ENCODE results near the gene C14orf132. TPM values are rescaled to one million over a fixed set of nuclear protein-coding genes. Genes with fewer than 3 reads are reported as not detected.

C14orf132 gene
- total and polyA plus RNA-seq, 4 experiments from 2014 or later, result 1.2 to 20.6 (median 9.7) TPM

- H3K27ac ChIP-seq (ENCODE audit: low read depth, low read length), result no peak overlapping the region
- H3K36me3 ChIP-seq (ENCODE audit: insufficient read depth, low read length), result no peaks in the 10 kb centered on the region
- Mint-ChIP-seq H3K36me3 (no peaks in the 10 kb centered on the region), H3K4me1 (peaks cover 0 to 6% (median 0%) of the 10 kb centered on the region in 4 donors), H3K27ac (no peak overlapping the region), H3K27me3 (no peaks in the 10 kb centered on the region), H3K9me3 (no peaks in the 10 kb centered on the region), H3K4me3 (no peak overlapping the region)
- intact Hi-C loops (cut with micrococcal nuclease), result no loop called here
- H3K27me3 ChIP-seq (ENCODE audit: insufficient read depth, low read length), result no peaks in the 10 kb centered on the region
- POLR2A ChIA-PET (ENCODE audit: partially characterized antibody), result no interaction called here
- H3K4me1 ChIP-seq (ENCODE audit: insufficient read depth, low read length), result no peaks in the 10 kb centered on the region
- no peak overlapping the region for H3K4me3 ChIP-seq (ENCODE audit: low read length in 2 of 2)
- CTCF ChIA-PET (ENCODE audit: partially characterized antibody), result no interaction called here
- no peak for DNase-seq
- H3K9me3 ChIP-seq (ENCODE audit: control insufficient read depth in 1 of 2, low read length in 2 of 2), result no peaks in the 10 kb centered on the region
These were observed 56.7 kb downstream of the C14orf132 start for GRCh38 chr14:96095581-96096476.

DNA sequence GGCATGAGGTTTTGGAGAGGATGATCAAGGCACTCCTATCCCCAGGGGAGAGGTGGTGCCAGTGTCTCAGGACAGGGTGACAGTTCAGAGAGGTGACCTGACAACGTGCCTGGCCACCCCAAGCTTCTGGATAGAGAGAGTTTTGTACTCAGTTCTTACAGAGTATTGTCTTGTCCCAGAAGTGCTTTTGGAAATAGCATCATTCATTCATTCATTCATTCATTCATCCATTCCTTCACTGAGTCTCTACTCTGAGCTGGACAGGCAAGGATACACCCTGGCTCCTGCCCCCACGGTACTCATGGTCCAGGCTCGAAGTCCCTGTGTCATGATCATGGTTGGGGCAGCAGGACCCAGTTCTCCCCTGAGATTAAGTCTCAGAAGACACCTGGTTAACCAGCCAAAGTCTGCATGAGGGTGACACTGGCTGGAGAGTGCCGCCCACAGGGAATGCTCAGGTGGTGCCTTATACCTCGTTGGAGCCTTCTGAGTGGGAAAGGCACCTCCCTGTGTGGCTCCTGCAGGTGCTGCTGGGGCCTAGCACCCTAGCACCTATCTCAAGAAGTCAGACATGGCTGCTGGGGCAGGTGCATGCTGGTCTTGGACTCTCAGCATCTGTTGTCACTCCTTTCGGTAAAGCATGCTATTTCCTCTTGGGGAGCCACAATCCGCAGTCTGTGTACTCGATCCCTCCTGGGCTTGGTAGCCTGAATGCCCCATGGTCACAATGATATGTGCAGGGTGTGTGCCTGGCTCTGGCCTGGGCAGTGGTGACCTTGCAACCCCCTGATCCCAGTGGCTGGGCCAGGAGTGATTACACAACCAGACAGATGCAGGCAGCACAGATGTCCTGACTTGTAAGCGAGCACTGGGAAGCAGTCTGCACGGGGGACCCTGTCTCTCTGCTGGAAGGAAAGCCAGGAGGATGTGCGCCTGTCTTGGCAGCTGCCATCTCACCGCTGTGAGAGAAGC is 57.8 kb downstream of the C14orf132 start:
- no peak overlapping the region for H3K27ac Mint-ChIP-seq
- H3K27me3 ChIP-seq (ENCODE audit: insufficient read depth, low read length), result no peaks in the 10 kb centered on the region
- H3K4me1 Mint-ChIP-seq, result peaks cover 0 to 6% (median 0%) of the 10 kb centered on the region in 4 donors
- H3K4me3 ChIP-seq (ENCODE audit: low read length in 2 of 2), result no peak overlapping the region
- no peaks in the 10 kb centered on the region for H3K36me3 Mint-ChIP-seq
- ChIA-PET POLR2A (ENCODE audit: partially characterized antibody) (no interaction called here), CTCF (ENCODE audit: partially characterized antibody) (interaction anchor here (6.8 kb wide), 1 partner anchor 178 kb away, joined by 114 read pairs; no protein-coding TSS in a partner anchor)
- H3K27me3 Mint-ChIP-seq, result no peaks in the 10 kb centered on the region
- H3K9me3 Mint-ChIP-seq, result no peaks in the 10 kb centered on the region
- H3K4me3 Mint-ChIP-seq, result no peak overlapping the region
- no peak for DNase-seq
- no peaks in the 10 kb centered on the region for H3K4me1 ChIP-seq (ENCODE audit: insufficient read depth, low read length)
- intact Hi-C loops (cut with micrococcal nuclease), result no loop called here
- H3K9me3 ChIP-seq (ENCODE audit: control insufficient read depth in 1 of 2, low read length in 2 of 2), result no peaks in the 10 kb centered on the region
- no peak overlapping the region for H3K27ac ChIP-seq (ENCODE audit: low read depth, low read length)
- H3K36me3 ChIP-seq (ENCODE audit: insufficient read depth, low read length), result no peaks in the 10 kb centered on the region

DNA sequence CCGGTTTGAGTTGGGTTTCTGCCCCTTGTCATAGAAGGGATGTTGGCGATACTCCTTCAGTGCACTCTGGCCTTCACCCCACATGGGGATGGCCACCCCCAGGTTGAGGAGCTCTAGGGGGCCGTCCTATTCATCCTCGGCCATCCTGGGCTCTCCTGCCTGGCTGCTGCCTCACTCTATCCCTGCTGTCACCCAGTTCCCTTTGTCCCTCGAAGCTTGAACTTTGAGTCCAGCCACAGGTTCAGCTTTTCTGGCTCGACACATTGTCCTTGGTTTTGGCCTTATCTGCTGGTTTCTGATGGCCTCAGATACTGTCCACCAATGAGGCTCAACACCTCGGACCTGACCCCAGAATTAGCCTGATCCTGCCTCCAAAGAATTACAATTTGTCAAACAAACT is 58.6 kb downstream of the C14orf132 start:
- H3K4me1 ChIP-seq (ENCODE audit: insufficient read depth, low read length), result no peaks in the 10 kb centered on the region
- H3K4me1 Mint-ChIP-seq, result peaks cover 0 to 6% (median 0%) of the 10 kb centered on the region in 4 donors
- H3K4me3 ChIP-seq (ENCODE audit: low read length in 2 of 2), result no peak overlapping the region
- H3K27me3 ChIP-seq (ENCODE audit: insufficient read depth, low read length), result no peaks in the 10 kb centered on the region
- H3K36me3 ChIP-seq (ENCODE audit: insufficient read depth, low read length), result no peaks in the 10 kb centered on the region
- no peak overlapping the region for H3K4me3 Mint-ChIP-seq
- H3K36me3 Mint-ChIP-seq, result no peaks in the 10 kb centered on the region
- no peak overlapping the region for H3K27ac ChIP-seq (ENCODE audit: low read depth, low read length)
- intact Hi-C loops (cut with micrococcal nuclease), result no loop called here
- H3K9me3 Mint-ChIP-seq, result no peaks in the 10 kb centered on the region
- H3K27ac Mint-ChIP-seq, result no peak overlapping the region
- CTCF ChIA-PET (ENCODE audit: partially characterized antibody), result interaction anchor here (1.5 to 6.8 kb wide), 2 partner anchors 86 to 177 kb away, joined by 6 to 114 read pairs; no protein-coding TSS in a partner anchor
- H3K27me3 Mint-ChIP-seq, result no peaks in the 10 kb centered on the region
- H3K9me3 ChIP-seq (ENCODE audit: control insufficient read depth in 1 of 2, low read length in 2 of 2), result no peaks in the 10 kb centered on the region
- POLR2A ChIA-PET (ENCODE audit: partially characterized antibody), result no interaction called here
- no peak for DNase-seq

DNA sequence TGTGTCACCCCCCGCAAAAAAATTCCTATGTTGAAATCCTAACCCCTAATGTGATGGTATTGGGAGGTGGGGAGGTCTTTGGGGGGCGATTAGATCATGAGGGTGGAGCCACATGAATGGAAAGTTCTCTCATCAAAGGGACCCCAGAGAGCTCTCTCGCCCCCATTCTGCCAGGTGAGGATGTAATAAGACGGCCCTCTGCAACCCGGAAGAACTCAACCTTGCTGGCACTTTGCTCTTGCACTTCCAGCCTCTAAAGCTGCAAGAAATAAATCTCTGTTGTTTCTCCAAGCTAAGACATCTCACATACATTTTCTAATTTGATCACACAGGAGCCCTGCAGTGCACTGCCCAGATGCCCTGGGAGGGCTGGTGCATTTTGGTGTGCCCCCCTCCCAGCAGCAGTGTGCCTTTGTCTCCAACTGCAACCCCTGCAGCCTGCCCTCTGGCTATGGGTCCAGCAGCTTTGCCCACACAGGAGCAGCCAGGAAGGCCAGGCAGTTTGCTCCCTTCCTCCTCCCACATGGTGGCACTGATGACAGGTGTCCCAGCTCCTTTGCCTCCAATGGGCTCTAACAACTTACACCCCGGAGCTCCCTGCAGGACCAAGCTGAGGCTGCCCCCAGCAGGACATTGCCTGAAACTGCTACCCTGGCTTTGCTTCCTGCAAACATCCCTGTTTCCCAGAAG is 59.3 kb downstream of the C14orf132 start:
- Mint-ChIP-seq H3K4me1 (peaks cover 0 to 6% (median 0%) of the 10 kb centered on the region in 4 donors), H3K36me3 (no peaks in the 10 kb centered on the region), H3K4me3 (no peak overlapping the region), H3K27me3 (no peaks in the 10 kb centered on the region), H3K9me3 (no peaks in the 10 kb centered on the region), H3K27ac (no peak overlapping the region)
- no peaks in the 10 kb centered on the region for H3K36me3 ChIP-seq (ENCODE audit: insufficient read depth, low read length)
- ChIA-PET CTCF (ENCODE audit: partially characterized antibody) (interaction anchor here (1.2 to 6.8 kb wide), 4 partner anchors 74 to 193 kb away, joined by 3 to 114 read pairs (median 4); no protein-coding TSS in a partner anchor), POLR2A (ENCODE audit: partially characterized antibody) (no interaction called here)
- H3K4me1 ChIP-seq (ENCODE audit: insufficient read depth, low read length), result no peaks in the 10 kb centered on the region
- intact Hi-C loops (cut with micrococcal nuclease), result no loop called here
- H3K27ac ChIP-seq (ENCODE audit: low read depth, low read length), result no peak overlapping the region
- no peak for DNase-seq
- H3K27me3 ChIP-seq (ENCODE audit: insufficient read depth, low read length), result no peaks in the 10 kb centered on the region
- no peak overlapping the region for H3K4me3 ChIP-seq (ENCODE audit: low read length in 2 of 2)
- no peaks in the 10 kb centered on the region for H3K9me3 ChIP-seq (ENCODE audit: control insufficient read depth in 1 of 2, low read length in 2 of 2)

GRCh38 chr14:96098999-96099335 is 59.8 kb downstream of the C14orf132 start:
- Mint-ChIP-seq H3K27ac (no peak overlapping the region), H3K27me3 (no peaks in the 10 kb centered on the region), H3K9me3 (no peaks in the 10 kb centered on the region), H3K4me1 (peaks cover 0 to 6% (median 0%) of the 10 kb centered on the region in 4 donors), H3K36me3 (no peaks in the 10 kb centered on the region), H3K4me3 (no peak overlapping the region)
- intact Hi-C loops (cut with micrococcal nuclease), result no loop called here
- Histone ChIP-seq H3K36me3 (ENCODE audit: insufficient read depth, low read length) (no peaks in the 10 kb centered on the region), H3K9me3 (ENCODE audit: control insufficient read depth in 1 of 2, low read length in 2 of 2) (no peaks in the 10 kb centered on the region), H3K27ac (ENCODE audit: low read depth, low read length) (no peak overlapping the region), H3K4me3 (ENCODE audit: low read length in 2 of 2) (no peak overlapping the region), H3K27me3 (ENCODE audit: insufficient read depth, low read length) (no peaks in the 10 kb centered on the region), H3K4me1 (ENCODE audit: insufficient read depth, low read length) (no peaks in the 10 kb centered on the region)
- POLR2A ChIA-PET (ENCODE audit: partially characterized antibody), result no interaction called here
- CTCF ChIA-PET (ENCODE audit: partially characterized antibody), result interaction anchor here (1.2 to 6.8 kb wide), 4 partner anchors 74 to 193 kb away, joined by 3 to 114 read pairs (median 4); no protein-coding TSS in a partner anchor
- DNase-seq, result no peak

DNA sequence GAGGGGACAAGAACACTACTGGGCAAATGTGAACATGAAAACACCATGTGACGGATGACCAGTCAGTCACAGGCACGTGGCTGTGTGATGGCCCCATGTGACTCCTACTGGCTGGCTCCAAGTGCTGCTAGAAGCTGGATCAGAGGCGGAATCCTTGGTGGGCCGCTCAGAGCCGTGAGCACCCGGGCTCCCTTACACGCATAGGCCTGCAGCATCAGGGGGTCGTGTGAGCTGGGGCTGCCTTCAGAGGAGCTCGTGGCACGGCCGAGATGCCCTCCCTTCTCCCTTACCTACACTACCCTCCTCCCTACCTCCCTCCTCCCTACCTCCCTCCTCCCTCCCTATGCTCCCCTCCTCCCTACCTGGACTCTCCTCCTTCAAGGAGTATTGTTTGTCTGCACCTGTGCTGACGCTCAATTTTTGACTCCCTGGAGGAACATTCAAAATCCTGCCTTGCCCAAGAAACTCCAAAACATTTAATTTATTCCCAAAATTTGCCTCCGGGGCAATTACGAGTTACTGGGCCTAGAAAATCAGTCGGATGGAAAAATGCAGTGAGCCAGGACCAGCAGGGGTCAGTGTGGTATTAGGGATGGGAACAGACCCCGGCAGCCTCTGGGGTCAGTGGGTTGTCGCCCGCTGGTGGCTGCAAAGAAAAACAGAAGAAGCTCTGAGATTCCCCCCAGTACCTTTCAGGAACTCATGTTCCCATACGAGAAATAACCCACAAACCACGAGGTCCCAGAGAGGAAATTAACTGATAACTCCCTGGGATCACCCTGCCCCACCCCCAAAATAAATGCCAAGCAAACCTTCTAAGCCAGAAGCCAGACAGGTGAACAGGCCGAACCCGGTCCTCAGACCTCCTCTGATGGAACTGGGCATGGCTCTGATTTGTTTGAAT is 61.3 kb downstream of the C14orf132 start:
- Histone ChIP-seq H3K27me3 (ENCODE audit: insufficient read depth, low read length) (no peaks in the 10 kb centered on the region), H3K36me3 (ENCODE audit: insufficient read depth, low read length) (no peaks in the 10 kb centered on the region), H3K9me3 (ENCODE audit: control insufficient read depth in 1 of 2, low read length in 2 of 2) (no peaks in the 10 kb centered on the region), H3K4me3 (ENCODE audit: low read length in 2 of 2) (no peak overlapping the region), H3K27ac (ENCODE audit: low read depth, low read length) (no peak overlapping the region), H3K4me1 (ENCODE audit: insufficient read depth, low read length) (no peaks in the 10 kb centered on the region)
- Mint-ChIP-seq H3K36me3 (no peaks in the 10 kb centered on the region), H3K27me3 (no peaks in the 10 kb centered on the region), H3K4me1 (peaks cover 0 to 6% (median 0%) of the 10 kb centered on the region in 4 donors), H3K27ac (peak overlapping the region in 4 of 7 donors; percentile 19 to 67 (median 52)), H3K9me3 (no peaks in the 10 kb centered on the region), H3K4me3 (no peak overlapping the region)
- intact Hi-C loops (cut with micrococcal nuclease), result loop anchor here (1.0 kb wide), 1 partner anchor 324 kb away; no protein-coding TSS in a partner anchor
- ChIA-PET CTCF (ENCODE audit: partially characterized antibody) (interaction anchor here (0.6 to 6.8 kb wide), 9 partner anchors 13 to 323 kb away, joined by 3 to 114 read pairs (median 5); no protein-coding TSS in a partner anchor), POLR2A (ENCODE audit: partially characterized antibody) (no interaction called here)
- DNase-seq, result peak; percentile 56 to 68 (median 62)

Data from CD4-positive, alpha-beta memory T cell (primary cell).